HG03457 (cell line): ENCODE data around the gene PRR33.

ENCODE experiments used
- ATAC-seq: cut with Tn5 transposase; IDR thresholded peaks from one replicate; pipeline ENCODE4 v1.9.1; 2021; ENCODE audit warnings: moderate number of reproducible peaks; ENCODE audit not compliant: unreplicated experiment

Gene PRR33

DNA sequence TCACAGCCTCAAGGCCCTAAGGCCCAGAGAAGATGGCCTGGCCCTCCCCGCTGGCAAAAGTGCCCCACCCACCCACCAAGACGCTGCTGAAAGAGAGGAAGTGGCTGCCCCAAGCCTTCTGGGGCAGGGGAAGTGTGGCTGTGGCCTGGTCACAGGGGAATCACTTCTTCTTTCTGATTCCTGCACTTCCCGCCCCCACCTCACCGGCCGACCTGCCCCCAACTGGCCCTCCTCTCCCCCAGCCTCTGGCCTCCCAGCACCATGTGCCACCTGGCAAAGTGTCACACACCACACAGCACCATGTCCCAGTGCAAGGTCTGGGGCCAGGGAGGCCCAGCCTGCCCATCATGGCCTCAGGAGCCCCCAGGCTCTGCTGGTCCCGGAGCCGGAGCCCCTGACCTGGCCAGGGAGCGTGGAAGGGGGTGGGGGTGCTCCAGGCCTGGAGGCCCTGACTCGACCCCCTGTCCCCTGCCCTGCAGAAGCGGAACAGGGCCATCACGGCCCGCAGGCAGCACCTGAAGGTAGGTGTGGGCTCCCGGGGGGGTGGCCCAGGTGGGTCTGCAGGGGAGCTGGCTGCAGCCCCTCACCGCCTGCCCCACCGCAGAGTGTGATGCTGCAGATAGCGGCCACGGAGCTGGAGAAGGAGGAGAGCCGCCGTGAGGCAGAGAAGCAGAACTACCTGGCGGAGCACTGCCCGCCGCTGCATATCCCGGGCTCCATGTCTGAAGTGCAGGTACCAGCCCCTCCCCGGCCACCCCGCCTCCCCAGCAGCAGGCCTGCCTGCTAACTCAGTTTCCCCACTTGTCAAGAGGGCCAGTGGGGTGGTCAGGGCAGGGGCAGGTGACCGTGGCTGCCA, 51.5 kb downstream of the PRR33 start:
- ATAC-seq = no peak

DNA sequence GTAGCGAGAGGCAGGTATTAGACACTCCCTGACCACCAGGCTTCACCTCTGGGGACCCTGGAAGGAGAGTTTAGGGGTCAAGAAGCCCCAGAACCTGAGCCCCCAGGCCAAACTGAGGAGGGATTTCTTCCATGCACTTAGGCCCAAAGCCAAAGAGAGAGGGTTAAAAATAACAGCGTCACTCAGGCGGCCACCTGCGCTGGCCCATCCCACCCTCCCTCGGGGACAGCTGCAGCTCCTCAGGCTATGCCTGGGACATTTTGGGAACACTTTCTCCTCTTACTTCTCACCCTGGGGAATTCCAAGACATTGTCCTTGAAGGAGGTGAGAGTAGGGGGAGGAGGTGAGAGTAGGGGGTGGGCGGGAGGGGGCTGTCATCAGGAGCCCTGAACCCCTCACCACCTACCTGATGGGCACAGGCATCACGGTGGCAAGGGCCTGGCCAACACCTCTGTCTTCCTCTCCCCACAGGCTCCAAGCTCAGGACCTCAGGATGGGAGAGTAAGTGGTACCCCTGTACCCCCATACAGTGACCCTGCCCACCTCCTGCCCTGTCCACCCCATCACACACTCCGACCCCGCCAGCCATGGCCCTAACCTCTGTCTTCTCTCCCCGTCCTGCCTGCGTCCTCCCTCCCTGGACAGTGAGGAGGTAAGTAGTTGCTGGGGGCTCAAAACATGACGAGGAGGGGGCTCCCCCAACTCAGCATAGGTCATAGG, 52.3 kb downstream of the PRR33 start:
- ATAC-seq = no peak

DNA sequence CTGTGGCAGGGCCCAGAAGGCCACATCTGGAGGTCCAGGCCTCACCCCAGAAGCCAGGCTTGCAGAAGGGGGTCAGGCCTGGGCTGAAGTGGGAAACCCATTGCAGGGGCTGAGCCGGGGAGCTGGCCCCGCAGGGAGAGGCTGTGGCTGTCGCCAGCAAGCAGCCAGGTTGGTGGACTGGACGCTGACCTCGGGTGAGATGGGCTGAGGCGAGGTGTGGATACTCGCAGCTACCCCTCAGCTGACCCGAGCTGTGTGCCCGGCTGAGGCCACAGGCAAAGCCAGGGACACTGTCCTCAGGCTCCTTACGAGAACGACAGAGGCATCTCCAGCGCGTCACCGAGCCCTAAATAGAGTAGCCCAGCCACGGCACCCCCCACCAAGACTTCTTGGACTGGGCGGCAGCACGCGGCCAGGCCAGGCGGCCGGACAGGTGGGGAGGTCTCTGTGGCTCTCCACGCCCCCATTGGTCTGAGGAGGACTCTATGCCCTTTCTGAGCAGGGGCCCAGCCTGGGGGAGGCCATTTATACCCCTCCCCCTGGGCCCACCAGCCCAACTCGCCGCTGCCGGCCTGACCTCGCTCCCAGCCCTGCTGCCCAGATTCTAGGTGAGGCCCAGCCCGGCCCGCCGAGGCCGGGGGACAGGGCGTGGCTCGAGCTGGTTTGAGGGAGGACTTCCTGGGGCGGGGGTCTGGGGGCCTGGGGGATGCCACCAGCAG, 53.1 kb downstream of the PRR33 start, which contains the start of gene TNNI2:
TNNI2 (plus strand) TSS at position 556 of the 719 bp plus-strand sequence. CDS start 716 bp downstream, outside the sequence.
- no peak for ATAC-seq
